ENCODE data around the gene NELL1. TPM values are rescaled to one million over a fixed set of nuclear protein-coding genes. Genes with fewer than 3 reads are reported as not detected.

NELL1 gene
- total RNA-seq, 6 donors from 2014 or later: 0.26 TPM; not detected in 5

GRCh38 chr11:21144531-21144930 lies 475.1 kb downstream of the NELL1 start:
- Histone ChIP-seq H3K36me3 (no peaks in the 10 kb centered on the region), H3K27me3 (no peaks in the 10 kb centered on the region), H3K4me3 (no peak overlapping the region), H3K27ac (no peak overlapping the region), H3K9me3 (no peaks in the 10 kb centered on the region), H3K4me1 (no peaks in the 10 kb centered on the region)
- TF ChIP-seq POLR2AphosphoS5 (IDR thresholded peaks at IDR 0.05) (no peak), EP300 (IDR thresholded peaks at IDR 0.05) (no peak), POLR2A (IDR thresholded peaks at IDR 0.05) (no peak), CTCF (IDR thresholded peaks at IDR 0.05) (no peak)
- DNase-seq: no peak
- 72 to 81% methylated on average over 2 of the region's 2 CpGs for WGBS, 2 donors
- no peak for ATAC-seq (ENCODE audit: low FRiP score in 2 of 2)

- H3K36me3 ChIP-seq: no peaks in the 10 kb centered on the region
- no peak for ATAC-seq (ENCODE audit: low FRiP score in 2 of 2)
- no peaks in the 10 kb centered on the region for H3K9me3 ChIP-seq
- TF ChIP-seq POLR2AphosphoS5 (IDR thresholded peaks at IDR 0.05) (no peak), EP300 (IDR thresholded peaks at IDR 0.05) (no peak), POLR2A (IDR thresholded peaks at IDR 0.05) (no peak), CTCF (IDR thresholded peaks at IDR 0.05) (no peak)
- H3K4me3 ChIP-seq: no peak overlapping the region
- no peak overlapping the region for H3K27ac ChIP-seq
- 79 to 83% methylated on average over 3 of the region's 3 CpGs for WGBS, 2 donors
- H3K27me3 ChIP-seq: no peaks in the 10 kb centered on the region
- no peak for DNase-seq
- no peaks in the 10 kb centered on the region for H3K4me1 ChIP-seq
Measured at GRCh38 chr11:21148376-21148775, 479.0 kb downstream of the NELL1 start.

GRCh38 chr11:21160140-21160539 lies 490.8 kb downstream of the NELL1 start:
- H3K9me3 ChIP-seq: no peaks in the 10 kb centered on the region
- no peaks in the 10 kb centered on the region for H3K27me3 ChIP-seq
- 71 to 88% methylated on average over 3 of the region's 3 CpGs for WGBS, 2 donors
- TF ChIP-seq CTCF (IDR thresholded peaks at IDR 0.05) (no peak), POLR2AphosphoS5 (IDR thresholded peaks at IDR 0.05) (no peak), POLR2A (IDR thresholded peaks at IDR 0.05) (no peak), EP300 (IDR thresholded peaks at IDR 0.05) (no peak)
- no peak overlapping the region for H3K4me3 ChIP-seq
- no peak for ATAC-seq (ENCODE audit: low FRiP score in 2 of 2)
- H3K36me3 ChIP-seq: no peaks in the 10 kb centered on the region
- H3K27ac ChIP-seq: no peak overlapping the region
- no peaks in the 10 kb centered on the region for H3K4me1 ChIP-seq
- DNase-seq: no peak

DNA sequence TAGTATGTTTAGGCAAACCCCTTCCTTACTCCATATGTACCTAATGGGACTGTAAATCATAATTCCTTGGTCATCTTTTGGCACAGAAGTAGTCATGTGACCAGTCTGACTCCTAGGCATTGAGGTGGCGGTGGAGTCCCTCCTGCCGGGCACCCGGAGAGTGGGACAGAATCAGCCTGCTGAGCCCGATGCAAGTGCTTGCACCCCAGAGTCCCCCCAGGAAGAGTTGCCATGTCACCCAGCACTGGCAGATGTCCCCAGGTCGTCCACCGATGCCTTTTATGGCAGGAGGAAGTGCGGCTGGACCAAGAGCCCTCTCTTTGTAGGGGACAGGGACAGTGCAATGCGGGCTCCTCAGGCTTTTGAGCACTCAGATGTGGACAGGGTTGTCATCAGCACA lies 500.3 kb downstream of the NELL1 start:
- Histone ChIP-seq H3K4me3 (no peak overlapping the region), H3K36me3 (no peaks in the 10 kb centered on the region), H3K27me3 (no peaks in the 10 kb centered on the region), H3K27ac (no peak overlapping the region), H3K9me3 (no peaks in the 10 kb centered on the region), H3K4me1 (no peaks in the 10 kb centered on the region)
- no peak for TF ChIP-seq POLR2AphosphoS5 (IDR thresholded peaks at IDR 0.05)
- TF ChIP-seq POLR2A (IDR thresholded peaks at IDR 0.05): no peak
- TF ChIP-seq CTCF (IDR thresholded peaks at IDR 0.05): no peak
- TF ChIP-seq EP300 (IDR thresholded peaks at IDR 0.05): no peak
- ATAC-seq (ENCODE audit: low FRiP score in 2 of 2) (peak in 1 of 2 donors; percentile 40), DNase-seq (peak in 1 of 2 donors; percentile 26)
- 86 to 94% methylated on average over 3 to 8 of the region's 8 CpGs for WGBS, 2 donors

DNA sequence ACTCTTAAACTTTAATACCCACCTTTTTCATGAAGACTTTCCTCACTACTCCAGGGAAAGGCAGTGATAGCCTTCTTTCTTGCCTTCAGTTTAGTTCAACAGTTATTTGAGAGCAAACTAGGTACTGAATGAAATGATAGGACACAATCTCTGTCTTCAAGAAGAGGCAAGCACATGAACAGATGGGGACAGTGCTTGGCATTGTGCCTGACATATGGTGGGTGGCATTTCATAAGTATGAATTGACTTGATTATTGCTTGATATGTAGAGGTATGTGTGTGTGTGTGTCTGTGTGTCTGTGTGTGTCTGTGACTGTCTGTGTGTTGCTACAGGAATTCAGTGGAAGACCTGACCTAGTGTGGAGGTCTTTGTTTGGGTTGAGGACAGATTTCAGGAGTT lies 504.1 kb downstream of the NELL1 start:
- TF ChIP-seq POLR2A (IDR thresholded peaks at IDR 0.05) (no peak), POLR2AphosphoS5 (IDR thresholded peaks at IDR 0.05) (no peak), EP300 (IDR thresholded peaks at IDR 0.05) (no peak), CTCF (IDR thresholded peaks at IDR 0.05) (no peak)
- Histone ChIP-seq H3K27me3 (no peaks in the 10 kb centered on the region), H3K4me1 (no peaks in the 10 kb centered on the region), H3K9me3 (no peaks in the 10 kb centered on the region), H3K36me3 (no peaks in the 10 kb centered on the region), H3K27ac (no peak overlapping the region), H3K4me3 (no peak overlapping the region)
- ATAC-seq (ENCODE audit: low FRiP score in 2 of 2) (no peak), DNase-seq (no peak)

Measured in upper lobe of left lung (tissue), 6 donors.